Measurements from ENCODE around the gene FAM229A. TPM values are rescaled to one million over a fixed set of nuclear protein-coding genes. Genes with fewer than 3 reads are reported as not detected.

The FAM229A gene
- polyA plus RNA-seq, 3 donors: 19.9 TPM; not detected in 2

GRCh38 chr1:32352831-32353383 lies 9.4 kb downstream of the FAM229A start:
- 80% methylated on average over 1 of the region's 2 CpGs for WGBS (ENCODE audit: insufficient coverage)
- Mint-ChIP-seq H3K27ac (no peak overlapping the region), H3K27me3 (ENCODE audit: low read depth in 3 of 3) (peaks cover 19 to 30% (median 24%) of the 10 kb centered on the region in 3 donors), H3K36me3 (peaks cover 8 to 24% of the 10 kb centered on the region in 2 donors), H3K4me1 (peaks cover 61% of the 10 kb centered on the region), H3K9me3 (peaks cover 2 to 9% (median 4%) of the 10 kb centered on the region in 7 donors), H3K4me3 (peak overlapping the region; percentile 27 to 68)
- H3K27ac ChIP-seq (ENCODE audit: low read depth in 1 of 2, low read length in 2 of 2): no peak overlapping the region
- no peak overlapping the region for H3K9ac ChIP-seq (ENCODE audit: insufficient read depth, low read length, poor library complexity, severe bottlenecking)
- intact Hi-C loops (cut with micrococcal nuclease): loop anchor here in 1 of 2 donors (5.0 kb wide), 1 partner anchor 39 kb away; the partner anchor contains the start of gene BSDC1
- H3K4me2 ChIP-seq (replicated peaks; ENCODE audit: extremely low read depth, low read length, poor library complexity, severe bottlenecking): peak overlapping the region; percentile 9
- no peaks in the 10 kb centered on the region for H4K20me1 ChIP-seq (ENCODE audit: insufficient read depth, low read length)
- peaks cover 58 to 63% of the 10 kb centered on the region in 2 donors for H3K4me1 ChIP-seq (ENCODE audit: control insufficient read depth in 1 of 2, insufficient read depth in 2 of 2, low read length in 2 of 2)
- peaks cover 0 to 3% of the 10 kb centered on the region in 2 donors for H3K27me3 ChIP-seq (ENCODE audit: control insufficient read depth in 2 of 2, insufficient read depth in 2 of 2, low read length in 2 of 2)
- DNase-seq: no peak
- no peak overlapping the region for H2AFZ ChIP-seq (ENCODE audit: insufficient read depth, low read depth, low read length, poor library complexity, severe bottlenecking)
- peaks cover 0 to 5% of the 10 kb centered on the region in 2 donors for H3K9me3 ChIP-seq (replicated peaks in 1 of 2; ENCODE audit: control insufficient read depth in 1 of 2, insufficient read depth in 1 of 2, low read length in 2 of 2)
- H3K4me3 ChIP-seq (replicated peaks in 1 of 3; ENCODE audit: low read depth in 2 of 3, low read length in 3 of 3): no peak overlapping the region
- H3K79me2 ChIP-seq (ENCODE audit: insufficient read depth, low read length): no peaks in the 10 kb centered on the region
- H3K36me3 ChIP-seq (replicated peaks in 1 of 2; ENCODE audit: control insufficient read depth in 1 of 2, insufficient read depth in 2 of 2, low read length in 2 of 2): no peaks in the 10 kb centered on the region
- TF ChIP-seq CTCF (IDR thresholded peaks at IDR 0.05): no peak

- no peak for DNase-seq
- no peaks in the 10 kb centered on the region for H3K79me2 ChIP-seq (ENCODE audit: insufficient read depth, low read length)
- no peak for TF ChIP-seq CTCF (IDR thresholded peaks at IDR 0.05)
- H3K4me1 ChIP-seq (ENCODE audit: control insufficient read depth in 1 of 2, insufficient read depth in 2 of 2, low read length in 2 of 2): peaks cover 58 to 65% of the 10 kb centered on the region in 2 donors
- Mint-ChIP-seq H3K27ac (peak overlapping the region in 5 of 7 donors; percentile 40 to 90 (median 73)), H3K36me3 (peaks cover 8 to 26% of the 10 kb centered on the region in 2 donors), H3K9me3 (peaks cover 2 to 9% (median 4%) of the 10 kb centered on the region in 7 donors), H3K4me1 (peaks cover 62% of the 10 kb centered on the region), H3K27me3 (ENCODE audit: low read depth in 3 of 3) (peaks cover 24 to 32% (median 28%) of the 10 kb centered on the region in 3 donors), H3K4me3 (peak overlapping the region; percentile 68 to 70)
- peaks cover 0 to 5% of the 10 kb centered on the region in 2 donors for H3K9me3 ChIP-seq (replicated peaks in 1 of 2; ENCODE audit: control insufficient read depth in 1 of 2, insufficient read depth in 1 of 2, low read length in 2 of 2)
- intact Hi-C loops (cut with micrococcal nuclease): loop anchor here in 1 of 2 donors (5.0 kb wide), 1 partner anchor 40 kb away; the partner anchor contains the start of gene BSDC1
- H2AFZ ChIP-seq (ENCODE audit: insufficient read depth, low read depth, low read length, poor library complexity, severe bottlenecking): peak overlapping the region; percentile 76
- peak overlapping the region; percentile 63 to 88 for H3K27ac ChIP-seq (ENCODE audit: low read depth in 1 of 2, low read length in 2 of 2)
- H3K27me3 ChIP-seq (ENCODE audit: control insufficient read depth in 2 of 2, insufficient read depth in 2 of 2, low read length in 2 of 2): peaks cover 0 to 8% of the 10 kb centered on the region in 2 donors
- H3K9ac ChIP-seq (ENCODE audit: insufficient read depth, low read length, poor library complexity, severe bottlenecking): peak overlapping the region; percentile 89
- no peaks in the 10 kb centered on the region for H3K36me3 ChIP-seq (replicated peaks in 1 of 2; ENCODE audit: control insufficient read depth in 1 of 2, insufficient read depth in 2 of 2, low read length in 2 of 2)
- H3K4me2 ChIP-seq (replicated peaks; ENCODE audit: extremely low read depth, low read length, poor library complexity, severe bottlenecking): peak overlapping the region; percentile 79
- H3K4me3 ChIP-seq (replicated peaks in 1 of 3; ENCODE audit: low read depth in 2 of 3, low read length in 3 of 3): peak overlapping the region; percentile 35 to 74 (median 41)
- no CpG with 5 or more reads among the region's 8 CpGs for WGBS (ENCODE audit: insufficient coverage)
- no peaks in the 10 kb centered on the region for H4K20me1 ChIP-seq (ENCODE audit: insufficient read depth, low read length)
Measured at GRCh38 chr1:32352239-32352745, 10.0 kb downstream of the FAM229A start.

Data from CD14-positive monocyte (primary cell).